AG09309 (cell line): Measurements from ENCODE around the gene CHI3L1.

Experiments used
- DNase-seq: peaks from one replicate; pipeline ENCODE4 v3.0.0-alpha.2; 2010; ENCODE audit warnings: low read depth
- H3K4me3 ChIP-seq: 2 replicates; pipeline ENCODE4 v1.5.1; 2011; ENCODE audit warnings: mild to moderate bottlenecking, low read depth, low read length, moderate library complexity; ENCODE audit not compliant: control insufficient read depth
- CTCF ChIP-seq: IDR thresholded peaks from 2 replicates; pipeline ENCODE4 v1.5.1; 2011; ENCODE audit warnings: mild to moderate bottlenecking, low read depth, low read length, inconsistent platforms; ENCODE audit not compliant: insufficient read depth, control insufficient read depth; ENCODE audit errors: missing control alignments

Gene CHI3L1

GRCh38 chr1:203207751-203208150 is 21.2 kb upstream of the CHI3L1 start:
- no peak overlapping the region for H3K4me3 ChIP-seq
- DNase-seq, result no peak
- TF ChIP-seq CTCF, result no peak

- no peak for DNase-seq
- no peak overlapping the region for H3K4me3 ChIP-seq
- TF ChIP-seq CTCF, result no peak
These were observed 19.7 kb upstream of the CHI3L1 start for GRCh38 chr1:203206129-203206687.

GRCh38 chr1:203204756-203205155 is 18.3 kb upstream of the CHI3L1 start:
- DNase-seq, result no peak
- no peak overlapping the region for H3K4me3 ChIP-seq
- no peak for TF ChIP-seq CTCF

- H3K4me3 ChIP-seq, result no peak overlapping the region
- peak; percentile 91 for DNase-seq
- no peak for TF ChIP-seq CTCF
These were observed 16.1 kb upstream of the CHI3L1 start for GRCh38 chr1:203202431-203203245.

GRCh38 chr1:203201516-203202205 is 15.2 kb upstream of the CHI3L1 start:
- DNase-seq, result no peak
- H3K4me3 ChIP-seq, result no peak overlapping the region
- no peak for TF ChIP-seq CTCF

- DNase-seq, result no peak
- TF ChIP-seq CTCF, result no peak
These were observed 14.4 kb upstream of the CHI3L1 start for GRCh38 chr1:203200916-203201315.

More at GRCh38 chr1:203200916-203201315, 14.4 kb upstream of the CHI3L1 start:
- no peak overlapping the region for H3K4me3 ChIP-seq
